Measurements from ENCODE around the gene ZNF518B. TPM values are rescaled to one million over a fixed set of nuclear protein-coding genes. Genes with fewer than 3 reads are reported as not detected.

Gene ZNF518B
- total and polyA plus RNA-seq, 2 donors (not counting 3 experiments of a cell fraction or from before 2014, with no cell fraction given): 9.5 to 28.3 TPM

DNA sequence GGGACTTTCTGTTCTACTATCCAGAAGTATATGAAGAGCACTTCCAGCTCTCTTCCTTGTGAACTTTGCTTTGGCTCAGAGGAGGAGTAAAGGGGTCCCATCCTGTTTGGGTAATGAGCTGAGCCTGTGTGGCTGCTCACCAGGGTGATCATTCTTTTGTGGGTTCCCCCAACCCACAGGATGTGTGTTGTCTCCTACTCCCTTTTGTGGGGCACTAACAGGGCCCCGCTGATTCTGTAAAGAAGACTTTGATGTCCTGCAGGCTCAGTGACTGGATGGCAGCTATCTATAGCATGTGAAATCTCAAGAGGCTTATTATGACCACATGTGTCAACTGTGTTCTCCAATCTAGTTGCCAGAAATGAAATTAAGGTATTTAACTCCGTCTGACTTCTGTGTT, 40.8 kb downstream of the ZNF518B start:
- ChIA-PET CTCF (interaction anchor here (1.4 kb wide), 1 partner anchor 12 kb away, joined by 5 read pairs; no protein-coding TSS in a partner anchor), POLR2A (no interaction called here)
- no peak overlapping the region for H3K27ac ChIP-seq (ENCODE audit: insufficient read depth, low read depth, low read length)
- TF ChIP-seq MAX (IDR thresholded peaks at IDR 0.05; ENCODE audit: insufficient read depth, insufficient read length): no peak
- no peak for TF ChIP-seq EZH2 (IDR thresholded peaks at IDR 0.05; ENCODE audit: borderline replicate concordance, low read depth, low read length, severe bottlenecking)
- TF ChIP-seq GATA2 (IDR thresholded peaks at IDR 0.05; ENCODE audit: insufficient read depth, insufficient read length, low read depth, low read length): no peak
- no peak for TF ChIP-seq POLR2A (IDR thresholded peaks at IDR 0.05; ENCODE audit: low read depth, low read length)
- no peak for TF ChIP-seq JUN (IDR thresholded peaks at IDR 0.05; ENCODE audit: borderline replicate concordance, insufficient read depth, insufficient read length, low read depth)
- TF ChIP-seq MYC (IDR thresholded peaks at IDR 0.05; ENCODE audit: low read depth, low read length): no peak
- no peak for TF ChIP-seq FOS (IDR thresholded peaks at IDR 0.05; ENCODE audit: borderline replicate concordance, insufficient read depth, low read length)
- TF ChIP-seq, protein P1, sequence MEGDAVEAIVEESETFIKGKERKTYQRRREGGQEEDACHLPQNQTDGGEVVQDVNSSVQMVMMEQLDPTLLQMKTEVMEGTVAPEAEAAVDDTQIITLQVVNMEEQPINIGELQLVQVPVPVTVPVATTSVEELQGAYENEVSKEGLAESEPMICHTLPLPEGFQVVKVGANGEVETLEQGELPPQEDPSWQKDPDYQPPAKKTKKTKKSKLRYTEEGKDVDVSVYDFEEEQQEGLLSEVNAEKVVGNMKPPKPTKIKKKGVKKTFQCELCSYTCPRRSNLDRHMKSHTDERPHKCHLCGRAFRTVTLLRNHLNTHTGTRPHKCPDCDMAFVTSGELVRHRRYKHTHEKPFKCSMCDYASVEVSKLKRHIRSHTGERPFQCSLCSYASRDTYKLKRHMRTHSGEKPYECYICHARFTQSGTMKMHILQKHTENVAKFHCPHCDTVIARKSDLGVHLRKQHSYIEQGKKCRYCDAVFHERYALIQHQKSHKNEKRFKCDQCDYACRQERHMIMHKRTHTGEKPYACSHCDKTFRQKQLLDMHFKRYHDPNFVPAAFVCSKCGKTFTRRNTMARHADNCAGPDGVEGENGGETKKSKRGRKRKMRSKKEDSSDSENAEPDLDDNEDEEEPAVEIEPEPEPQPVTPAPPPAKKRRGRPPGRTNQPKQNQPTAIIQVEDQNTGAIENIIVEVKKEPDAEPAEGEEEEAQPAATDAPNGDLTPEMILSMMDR (IDR thresholded peaks at IDR 0.05; ENCODE audit: extremely low read depth in 1 of 2, insufficient read depth in 1 of 2, low read depth in 1 of 2, low read length in 2 of 2): no peak
- TF ChIP-seq POLR2AphosphoS5 (IDR thresholded peaks at IDR 0.05; ENCODE audit: insufficient read depth, low read depth, low read length): no peak
- H3K9me1 ChIP-seq (replicated peaks; ENCODE audit: control insufficient read depth, extremely low read depth, insufficient read depth, low read length): no peaks in the 10 kb centered on the region
- no peak overlapping the region for H2AFZ ChIP-seq (ENCODE audit: low read depth, low read length)
- no peaks in the 10 kb centered on the region for H3K9me3 ChIP-seq (replicated peaks; ENCODE audit: control insufficient read depth, insufficient read depth, low read length)
- no TSS peak for BruUV-seq (replicated peaks)
- H3K36me3 ChIP-seq (ENCODE audit: control insufficient read depth in 2 of 2, extremely low read depth in 1 of 2, insufficient read depth in 2 of 2, low read length in 2 of 2): no peaks in the 10 kb centered on the region
- no peak overlapping the region for H3K4me2 ChIP-seq (ENCODE audit: insufficient read depth, low read length)
- H4K20me1 ChIP-seq (replicated peaks; ENCODE audit: control insufficient read depth, extremely low read depth, insufficient read depth, low read length): peaks cover 2% of the 10 kb centered on the region
- H3K9ac ChIP-seq (replicated peaks; ENCODE audit: extremely low read depth, insufficient read depth, low read length): no peak overlapping the region
- H3K27me3 ChIP-seq (ENCODE audit: control insufficient read depth in 2 of 2, insufficient read depth in 2 of 2, low read length in 2 of 2): no peaks in the 10 kb centered on the region
- no peaks in the 10 kb centered on the region for H3K79me2 ChIP-seq (ENCODE audit: control insufficient read depth, insufficient read depth, low read length)
- no peak overlapping the region for H3K4me3 ChIP-seq (replicated peaks in 1 of 3; ENCODE audit: insufficient read depth in 1 of 3, low read depth in 1 of 3, low read length in 3 of 3)
- no peak for FAIRE-seq
- DNase-seq (ENCODE audit: low read depth, low spot score): no peak
- dilution Hi-C loops (cut with MboI; ENCODE audit: extremely low pct_ligation_motif_present, low sequenced_read_pairs): no loop called here
- intact Hi-C loops (cut with micrococcal nuclease): no loop called here
- H3K4me1 ChIP-seq (ENCODE audit: control insufficient read depth, extremely low read depth, insufficient read depth, low read length): no peaks in the 10 kb centered on the region

Data from endothelial cell of umbilical vein (primary cell).